H4 (cell line): ENCODE data around the gene TMEM131L. TPM values are rescaled to one million over a fixed set of nuclear protein-coding genes. Genes with fewer than 3 reads are reported as not detected.

Experiments used
- DNase-seq: peaks from one replicate; pipeline ENCODE4 v3.0.0-alpha.2; 2015; ENCODE audit warnings: low spot score
- total RNA-seq: library from RNA; depleted of rRNA; stranded (reverse); fragments of >200 nt; shearing (Covaris generic); gene quantifications from 2 replicates; pipeline ENCODE4 v1.2.3, GENCODE V29; 2014

The TMEM131L gene
- total RNA-seq, 1 experiment from 2014 or later: 14.2 TPM

- DNase-seq: no peak
These were observed 54.7 kb downstream of the TMEM131L start for GRCh38 chr4:153520801-153521329.

GRCh38 chr4:153521478-153521877 is 55.3 kb downstream of the TMEM131L start:
- no peak for DNase-seq

- no peak for DNase-seq
These were observed 56.0 kb downstream of the TMEM131L start for GRCh38 chr4:153521999-153522801.

- DNase-seq: no peak
These were observed 56.6 kb downstream of the TMEM131L start for GRCh38 chr4:153522802-153523094.

- DNase-seq: no peak
These were observed 57.1 kb downstream of the TMEM131L start for GRCh38 chr4:153523164-153523796.

GRCh38 chr4:153523941-153524386 is 57.8 kb downstream of the TMEM131L start:
- DNase-seq: no peak

GRCh38 chr4:153524682-153525081 is 58.5 kb downstream of the TMEM131L start:
- DNase-seq: no peak

- no peak for DNase-seq
These were observed 61.5 kb downstream of the TMEM131L start for GRCh38 chr4:153527690-153528089.

- DNase-seq: no peak
These were observed 62.7 kb downstream of the TMEM131L start for GRCh38 chr4:153528705-153529485.

- no peak for DNase-seq
These were observed 63.5 kb downstream of the TMEM131L start for GRCh38 chr4:153529646-153530045.

GRCh38 chr4:153530284-153530999 is 64.3 kb downstream of the TMEM131L start:
- DNase-seq: no peak

- no peak for DNase-seq
These were observed 64.8 kb downstream of the TMEM131L start for GRCh38 chr4:153531000-153531358.

- no peak for DNase-seq
These were observed 65.9 kb downstream of the TMEM131L start for GRCh38 chr4:153531976-153532626.

- DNase-seq: no peak
These were observed 66.5 kb downstream of the TMEM131L start for GRCh38 chr4:153532636-153533035.

- DNase-seq: no peak
These were observed 67.2 kb downstream of the TMEM131L start for GRCh38 chr4:153533387-153533786.

- DNase-seq: no peak
These were observed 68.9 kb downstream of the TMEM131L start for GRCh38 chr4:153534792-153535629.

- no peak for DNase-seq
These were observed 69.8 kb downstream of the TMEM131L start for GRCh38 chr4:153535772-153536513.

GRCh38 chr4:153537493-153537960 is 71.4 kb downstream of the TMEM131L start:
- no peak for DNase-seq
